ENCODE data around the gene OR1F1. TPM values are rescaled to one million over a fixed set of nuclear protein-coding genes. Genes with fewer than 3 reads are reported as not detected.

The OR1F1 gene
- total and polyA plus RNA-seq, 9 of the 15 experiments (the other 6 are each of a cell fraction or from before 2014, with no cell fraction given), result 0.15 to 0.61 (median 0.35) TPM; not detected in 3

- TF ChIP-seq KAT7 (CRISPR knock-in tag; IDR thresholded peaks at IDR 0.05; ENCODE audit: borderline replicate concordance) (no peak), ZBTB43 (CRISPR knock-in tag; IDR thresholded peaks at IDR 0.05) (no peak), EP400 (IDR thresholded peaks at IDR 0.05) (no peak)
- in situ Hi-C loops (cut with MboI) (no loop called here), intact Hi-C loops (cut with micrococcal nuclease) (no loop called here)
- BruUV-seq (replicated peaks), result no TSS peak
- no peak for FAIRE-seq
- H3K9me3 ChIP-seq (replicated peaks; ENCODE audit: control insufficient read depth, insufficient read depth, low read depth, low read length), result no peaks in the 10 kb centered on the region
- no peaks in the 10 kb centered on the region for H4K20me1 ChIP-seq (replicated peaks; ENCODE audit: control insufficient read depth, insufficient read depth, low read length)
- DNase-seq (ENCODE audit: extremely low read depth in 1 of 4, low spot score in 3 of 4), result no peak
- H3K4me1 ChIP-seq (replicated peaks in 1 of 2; ENCODE audit: control insufficient read depth in 2 of 2, insufficient read depth in 2 of 2, low read length in 2 of 2), result peaks cover 26 to 61% of the 10 kb centered on the region in 2 experiments
- H3K4me3 ChIP-seq, result no peak overlapping the region
- H3K9me1 ChIP-seq (ENCODE audit: control insufficient read depth, insufficient read depth, low read length), result no peaks in the 10 kb centered on the region
- WGBS (ENCODE audit: insufficient coverage, low coverage, missing lambda C conversion rate), result 94% methylated on average over 15 of the region's 36 CpGs
- no peak overlapping the region for H2AFZ ChIP-seq (ENCODE audit: low read depth, low read length)
- no peaks in the 10 kb centered on the region for H3K79me2 ChIP-seq (ENCODE audit: control insufficient read depth, insufficient read depth, low read length)
- H3K4me2 ChIP-seq (ENCODE audit: insufficient read depth, low read length), result no peak overlapping the region
- ChIA-PET CTCF (ENCODE audit: low intra/inter-chr PET ratio) (no interaction called here), POLR2A (interaction anchor here (0.6 to 1.0 kb wide), 2 partner anchors 32 to 33 kb away, joined by 3 read pairs; no protein-coding TSS in a partner anchor)
- H3K27ac ChIP-seq (ENCODE audit: extremely low read depth, low read depth, low read length), result no peak overlapping the region
- 0 out of 5 replicates have a peak, but pooled peaks cover 0 to 4% of the 10 kb centered on the region in 2 experiments for H3K27me3 ChIP-seq (ENCODE audit: control insufficient read depth in 2 of 2, insufficient read depth in 2 of 2, low read length in 2 of 2)
- no peak for ATAC-seq
- H3K9ac ChIP-seq (ENCODE audit: insufficient read depth in 1 of 2, low read depth in 2 of 2, low read length in 2 of 2), result no peak overlapping the region
- no peaks in the 10 kb centered on the region for H3K36me3 ChIP-seq (ENCODE audit: control insufficient read depth, insufficient read depth, low read length)
Measured at GRCh38 chr16:3192476-3193019, 4.5 kb downstream of the OR1F1 start.
